GM18861 (cell line): ENCODE results near the gene KLK13.

Experiments used
- ATAC-seq: cut with Tn5 transposase; IDR thresholded peaks from one replicate; pipeline ENCODE4 v1.9.1; 2021; ENCODE audit not compliant: unreplicated experiment

KLK13 gene

GRCh38 chr19:51023946-51024345, 40.9 kb downstream of the KLK13 start:
- ATAC-seq = no peak

DNA sequence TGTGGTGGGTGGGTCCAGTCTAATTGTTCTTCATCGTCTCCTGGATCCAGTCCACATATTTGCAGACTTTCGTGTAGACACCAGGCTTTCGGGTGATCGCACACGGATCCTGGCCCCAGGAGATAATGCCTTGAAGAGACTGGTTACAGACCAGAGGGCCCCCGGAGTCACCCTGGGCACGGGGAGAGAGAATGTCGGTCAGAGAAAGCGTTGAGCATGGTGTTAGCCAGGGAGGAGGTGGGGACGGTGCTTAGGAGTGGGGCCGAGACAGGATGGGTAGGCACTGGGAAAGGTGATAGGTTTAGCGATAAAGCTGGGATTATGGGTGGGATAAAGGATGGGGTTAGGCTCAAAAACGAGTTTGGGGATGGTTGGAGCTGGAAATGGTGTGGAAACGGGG, 42.4 kb downstream of the KLK13 start:
- no peak for ATAC-seq

DNA sequence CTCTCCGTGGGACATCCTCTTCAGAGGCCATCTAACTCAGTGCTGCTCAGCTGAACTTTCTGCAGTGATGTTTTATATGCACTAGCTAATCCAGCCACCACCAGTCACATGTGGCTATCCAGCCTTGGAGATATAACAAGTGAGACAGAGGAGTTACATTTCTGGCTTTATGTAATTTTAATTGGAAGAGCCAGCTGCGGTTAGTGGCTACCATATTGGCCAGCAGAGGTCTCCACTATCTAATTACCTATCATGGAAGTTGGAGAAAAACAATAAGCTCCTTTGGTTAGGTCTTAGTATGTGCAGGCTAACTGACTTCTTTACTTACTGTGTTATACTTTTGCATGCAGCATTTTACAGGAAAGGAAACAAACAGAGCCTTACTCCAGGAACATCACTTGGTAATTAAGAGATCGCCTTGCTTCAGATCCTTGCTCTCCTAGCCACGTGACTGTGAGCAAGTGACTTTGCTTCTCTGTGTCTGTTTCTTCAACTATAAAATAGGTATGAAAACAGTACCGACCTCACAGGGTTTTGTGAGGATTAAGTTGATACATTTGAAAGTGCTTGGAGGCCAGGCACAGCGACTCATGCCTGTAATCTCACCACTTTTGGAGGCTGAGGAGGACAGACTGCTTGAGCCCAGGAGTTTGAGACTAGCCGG, 43.8 kb downstream of the KLK13 start:
- no peak for ATAC-seq

- ATAC-seq = no peak
Observed at GRCh38 chr19:51019544-51019925, 45.4 kb downstream of the KLK13 start, which contains the start of gene KLK10. TSS of gene KLK10 (minus strand) at chr19:51019709. CDS start at chr19:51019130, 579 bp downstream.

DNA sequence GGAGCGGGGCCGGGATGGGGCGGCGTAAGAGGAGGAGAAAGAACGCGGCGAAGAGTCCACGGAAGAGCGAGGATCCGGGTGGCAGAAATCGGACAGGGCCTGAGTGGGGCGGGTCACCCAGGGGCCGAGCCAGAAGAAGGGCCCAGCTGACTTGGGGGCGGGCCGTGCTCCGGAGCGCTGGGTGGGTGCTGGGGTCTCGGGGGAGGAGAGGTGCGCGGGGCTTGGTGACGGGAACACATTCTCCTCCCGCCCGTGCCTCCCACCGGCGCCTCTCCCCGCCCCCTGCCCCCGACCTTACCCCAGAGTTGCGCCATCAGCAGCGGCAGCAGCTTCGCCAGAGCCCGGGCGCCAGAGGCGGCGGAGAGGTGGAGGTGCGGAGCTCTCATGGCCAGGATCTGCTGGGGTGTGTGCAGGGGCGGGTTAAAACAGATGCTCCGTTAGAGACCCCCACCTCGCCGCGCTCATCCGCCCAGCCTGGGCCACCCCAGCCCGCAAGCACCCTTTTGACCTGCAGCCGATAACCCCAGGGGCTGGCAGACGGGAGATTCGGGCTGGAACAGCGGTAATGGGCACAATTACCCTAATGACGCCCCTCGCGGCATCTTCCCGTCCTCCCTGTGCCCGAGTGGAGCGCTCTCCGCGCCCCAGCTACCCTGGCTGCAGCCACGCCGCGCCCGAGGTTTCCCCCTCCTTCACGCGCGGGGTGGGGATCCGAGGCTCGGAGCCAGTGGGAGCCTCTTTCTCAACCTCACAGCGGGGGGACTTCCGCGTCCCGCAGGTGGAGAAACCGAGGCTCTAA, 45.9 kb downstream of the KLK13 start:
- ATAC-seq = no peak

DNA sequence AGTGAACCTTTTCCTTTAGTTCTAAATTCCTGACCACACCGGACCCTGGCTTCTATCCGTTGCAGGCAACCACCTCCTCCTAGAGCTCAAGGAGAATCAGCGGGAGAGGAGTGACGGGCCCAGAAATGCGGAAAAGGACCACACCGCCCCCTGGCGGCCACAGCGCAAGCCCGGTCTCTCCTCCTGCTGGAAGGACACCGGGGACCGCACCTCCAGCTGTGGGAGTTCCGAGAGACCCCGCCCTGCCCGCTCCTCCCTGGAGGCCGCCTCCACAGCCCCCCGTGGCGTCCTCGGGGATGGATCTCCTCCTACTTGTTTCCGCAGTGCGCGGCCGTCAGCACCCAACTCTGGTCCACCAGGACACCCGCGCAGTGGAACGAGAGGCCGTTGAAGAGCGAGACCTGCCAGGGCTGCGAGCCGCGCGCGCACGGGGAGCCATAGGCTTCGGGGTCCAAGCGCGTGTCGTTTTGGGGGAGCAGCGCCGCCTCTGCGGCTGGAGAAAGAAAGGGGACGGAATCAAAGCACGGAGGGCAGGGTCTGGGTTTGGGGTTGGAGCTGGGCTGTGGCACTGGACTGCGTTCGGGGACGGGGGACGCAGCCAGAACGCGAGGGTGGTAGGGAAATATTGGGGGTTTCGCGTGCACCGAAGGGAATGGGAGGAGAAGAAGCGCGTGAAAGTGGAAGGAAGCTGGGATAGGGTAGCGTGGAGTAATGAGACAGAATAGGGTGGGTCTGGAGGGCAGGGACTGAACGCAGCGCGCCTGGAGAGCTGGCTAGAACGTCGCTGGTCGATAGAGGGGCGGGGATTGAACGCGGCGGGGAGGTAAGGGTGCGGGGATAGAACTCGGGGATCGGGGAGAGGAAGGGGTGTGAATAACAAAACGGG, 47.9 kb downstream of the KLK13 start:
- ATAC-seq = no peak

GRCh38 chr19:51015691-51016267, 49.1 kb downstream of the KLK13 start:
- no peak for ATAC-seq

GRCh38 chr19:51014242-51014641, 50.6 kb downstream of the KLK13 start:
- no peak for ATAC-seq

- ATAC-seq = no peak
Observed at GRCh38 chr19:51012661-51013190, 52.2 kb downstream of the KLK13 start.

DNA sequence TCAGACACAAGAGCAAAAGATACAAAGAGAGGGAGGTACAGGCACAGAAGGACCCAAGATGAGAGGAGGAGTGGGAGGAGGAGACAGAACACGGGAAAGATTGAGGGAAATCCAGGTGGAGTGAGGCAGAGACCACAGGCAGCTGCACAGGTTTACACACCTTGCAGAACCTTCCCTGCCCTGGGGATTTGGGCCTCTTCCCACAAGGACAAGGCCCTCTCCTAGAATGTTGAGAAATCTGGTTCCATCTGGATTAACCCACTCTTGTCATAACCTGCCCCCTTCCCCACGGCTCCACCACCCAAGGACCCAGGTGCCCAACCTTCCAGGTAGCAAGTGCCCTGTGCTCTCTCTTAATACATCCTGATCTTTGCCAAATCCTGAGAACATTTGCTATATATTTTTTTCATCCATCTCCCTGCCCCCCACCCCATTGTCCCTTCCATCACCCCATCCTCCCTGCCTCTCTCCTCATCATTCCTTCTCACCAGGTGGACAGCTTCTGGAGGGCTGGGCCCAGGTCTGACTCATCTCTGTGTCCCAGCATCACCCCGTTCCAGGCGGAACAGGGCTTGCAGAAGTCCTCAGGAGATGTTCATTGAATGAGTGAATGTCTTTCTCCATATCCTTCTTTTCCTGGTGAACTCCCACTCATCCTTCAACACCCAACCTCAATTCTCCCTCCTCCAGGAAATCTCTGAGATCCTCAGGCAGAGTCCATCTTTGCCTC, 54.7 kb downstream of the KLK13 start:
- no peak for ATAC-seq

DNA sequence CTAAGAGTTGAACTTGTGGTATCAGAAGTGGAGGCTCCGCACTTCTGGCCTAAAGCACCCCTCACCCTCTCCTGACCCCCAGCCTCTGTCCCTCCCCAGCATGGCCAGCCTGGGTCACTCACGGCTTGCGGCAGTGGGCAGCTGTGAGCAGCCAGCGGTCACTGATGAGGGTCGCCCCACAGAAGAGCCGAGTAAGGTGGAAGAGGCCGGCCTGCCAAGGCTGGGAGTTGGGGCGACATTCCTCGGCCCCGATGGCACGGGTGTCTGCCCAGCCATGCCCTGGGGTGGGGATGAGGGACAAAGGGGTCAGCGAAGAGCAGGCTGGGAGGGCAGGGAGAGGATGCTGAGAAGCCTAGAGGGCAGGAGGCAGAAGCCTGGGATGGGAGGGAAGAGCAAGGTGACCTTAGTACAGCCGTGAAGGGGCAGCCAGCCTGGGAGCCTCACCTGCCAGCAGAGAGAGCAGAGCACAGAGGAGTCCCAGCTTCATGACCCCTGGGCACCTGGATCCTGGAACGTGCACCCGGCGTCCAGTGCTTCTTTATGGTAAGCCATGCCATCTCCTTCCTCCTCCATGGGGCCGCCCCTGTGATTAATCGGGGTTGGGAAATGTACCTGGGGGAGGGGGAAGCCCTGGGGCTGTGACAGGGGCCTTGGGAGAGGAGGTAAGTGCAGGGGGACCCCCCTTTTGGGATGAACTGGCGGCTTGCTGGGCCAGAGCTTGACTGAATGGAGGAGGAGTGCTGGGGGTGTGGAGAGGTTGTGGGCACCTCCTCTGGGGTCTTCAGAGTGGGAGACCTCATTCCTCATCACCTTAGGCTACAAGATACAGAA, 55.6 kb downstream of the KLK13 start:
- no peak for ATAC-seq

DNA sequence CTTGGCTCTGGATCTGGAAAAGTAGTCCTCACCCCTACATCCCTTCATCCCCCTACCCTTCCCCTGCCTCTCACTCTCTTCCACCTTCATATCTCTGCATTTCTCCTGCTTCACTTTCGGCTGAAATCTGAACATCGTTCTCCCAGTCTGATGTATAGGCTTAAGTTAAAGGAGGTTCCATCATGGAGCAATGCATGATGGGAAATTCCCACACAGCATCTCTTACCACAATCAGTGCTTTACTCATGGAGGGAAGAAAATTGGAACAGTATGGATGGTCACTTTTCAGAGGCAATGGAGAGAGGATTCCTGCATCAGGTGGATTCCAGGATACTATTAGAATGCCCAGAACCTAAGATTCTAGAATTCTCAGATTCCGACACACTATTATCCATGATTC, 57.4 kb downstream of the KLK13 start:
- ATAC-seq = no peak

DNA sequence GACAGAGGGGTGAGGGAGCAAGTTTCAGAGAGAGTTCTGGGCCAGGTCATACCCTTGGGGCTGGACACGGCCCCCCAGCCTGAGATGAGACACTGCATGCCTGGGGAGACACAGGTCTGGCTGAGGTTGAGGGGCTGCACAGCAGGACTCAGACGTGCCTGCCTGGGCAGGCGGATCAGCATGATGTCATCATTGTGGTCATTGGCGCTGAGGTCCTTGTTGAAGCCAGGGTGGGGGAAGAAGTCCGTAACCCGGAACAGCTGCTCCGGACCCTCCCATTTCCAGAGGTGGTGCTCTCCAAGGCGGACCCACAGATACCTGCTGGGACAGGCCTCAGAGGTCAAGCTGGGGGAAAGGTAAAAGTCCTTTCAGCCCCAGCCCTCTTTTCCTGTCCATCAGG, 58.5 kb downstream of the KLK13 start:
- ATAC-seq = no peak
